Thyroid gland (tissue), 4 donors: ENCODE results near the gene RPL22. TPM values are rescaled to one million over a fixed set of nuclear protein-coding genes. Genes with fewer than 3 reads are reported as not detected.

Experiments
- DNase-seq, 2 donors: peaks; one replicate each; pipeline ENCODE4 v3.0.0-alpha.2; 2019
- H3K27ac ChIP-seq, 3 donors: fragments of 200-600 bp; sonication (generic); 1 replicate in 2 of 3; 2 replicates in 1 of 3; pipeline ENCODE4 v1.5.1; 2016 to 2019; ENCODE audit warnings: mild to moderate bottlenecking in 1 of 3, moderate library complexity in 1 of 3
- H3K27me3 ChIP-seq: fragments of 200-600 bp; sonication (generic); one replicate; pipeline ENCODE4 v1.5.1; 2019
- H3K36me3 ChIP-seq, 2 donors: fragments of 200-600 bp; sonication (generic); one replicate each; pipeline ENCODE4 v1.5.1; 2016 to 2019
- H3K4me1 ChIP-seq, 2 donors: fragments of 200-600 bp; sonication (generic); one replicate each; pipeline ENCODE4 v1.5.1; 2017 to 2019
- H3K4me3 ChIP-seq, 3 donors: fragments of 200-600 bp; sonication (generic); replicated peaks in 1 of 3; 1 replicate in 2 of 3; 2 replicates in 1 of 3; pipeline ENCODE4 v1.5.1; 2016; ENCODE audit warnings: mild to moderate bottlenecking in 1 of 3
- H3K9me3 ChIP-seq: fragments of 200-600 bp; sonication (generic); one replicate; pipeline ENCODE4 v1.5.1; 2017
- CTCF ChIP-seq, 6 experiments: fragments of 200-600 bp in 3 of 6; fragments of 450-650 bp in 3 of 6; sonication (generic) in 3 of 6; IDR thresholded peaks; one replicate each; pipeline ENCODE4 v1.5.1; 2016 to 2019; ENCODE audit warnings: antibody characterized with exemption in 6 of 6, mild to moderate bottlenecking in 2 of 6, inconsistent platforms in 1 of 6, moderate library complexity in 1 of 6
- POLR2A ChIP-seq, 2 donors: fragments of 450-650 bp; IDR thresholded peaks; one replicate each; pipeline ENCODE4 v1.6.1; 2017; ENCODE audit warnings: antibody characterized with exemption in 2 of 2, mild to moderate bottlenecking in 2 of 2, moderate library complexity in 1 of 2
- WGBS, 2 donors: methylation state at CpG; one replicate each; pipeline ENCODE4 v1.1.5; 2017; 5-methylcytosine and 5-hydroxymethylcytosine counted together
- intact Hi-C: fragments of 100-400 bp; cut with DNase I; formaldehyde crosslinking; loops from one replicate; pipeline ENCODE4 v1.15.1; 2023
- total RNA-seq, 4 donors: library from RNA; depleted of rRNA; stranded (reverse); fragments of >200 nt; gene quantifications; one replicate each; pipeline ENCODE4 v1.2.3, GENCODE V29; 2016

RPL22 gene
- total RNA-seq, 4 donors from 2014 or later, result 154 to 230 (median 181) TPM

- Histone ChIP-seq H3K27me3 (peaks cover 14% of the 10 kb centered on the region), H3K4me1 (peaks cover 7 to 31% of the 10 kb centered on the region in 2 donors), H3K4me3 (no peak overlapping the region), H3K9me3 (no peaks in the 10 kb centered on the region), H3K36me3 (peaks cover 7% of the 10 kb centered on the region in 2 donors), H3K27ac (no peak overlapping the region)
- no peak for TF ChIP-seq POLR2A (IDR thresholded peaks at IDR 0.05)
- no peak for TF ChIP-seq CTCF (IDR thresholded peaks at IDR 0.05)
- 17 to 22% methylated on average over 9 to 10 of the region's 10 CpGs for WGBS, 2 donors
- DNase-seq, result no peak
- intact Hi-C loops, result no loop called here
These were observed 18.0 kb downstream of the RPL22 start for GRCh38 chr1:6181347-6181770.

- 1 to 9% methylated on average over 6 to 29 of the region's 36 CpGs for WGBS, 2 donors
- no peaks in the 10 kb centered on the region for H3K9me3 ChIP-seq
- H3K36me3 ChIP-seq, result peaks cover 4 to 5% of the 10 kb centered on the region in 2 donors
- intact Hi-C loops, result no loop called here
- peaks cover 7 to 31% of the 10 kb centered on the region in 2 donors for H3K4me1 ChIP-seq
- H3K27ac ChIP-seq, result no peak overlapping the region
- no peak for TF ChIP-seq CTCF (IDR thresholded peaks at IDR 0.05)
- TF ChIP-seq POLR2A (IDR thresholded peaks at IDR 0.05), result no peak
- no peak overlapping the region for H3K4me3 ChIP-seq
- peaks cover 14% of the 10 kb centered on the region for H3K27me3 ChIP-seq
- DNase-seq, result peak; percentile 18 to 31
These were observed 18.6 kb downstream of the RPL22 start for GRCh38 chr1:6180707-6181311.

GRCh38 chr1:6180268-6180706 is 19.1 kb downstream of the RPL22 start, which contains the start of gene CHD5:
CHD5 (minus strand) TSS chr1:6180321; CDS start chr1:6180023, 298 bp downstream.
- H3K27me3 ChIP-seq, result peaks cover 14% of the 10 kb centered on the region
- TF ChIP-seq POLR2A (IDR thresholded peaks at IDR 0.05) (no peak), CTCF (IDR thresholded peaks at IDR 0.05) (no peak)
- 2 to 9% methylated on average over 8 to 20 of the region's 57 CpGs for WGBS, 2 donors
- peak in 1 of 2 donors; percentile 5 for DNase-seq
- H3K9me3 ChIP-seq, result no peaks in the 10 kb centered on the region
- H3K4me3 ChIP-seq, result peak within 1 kb of the TSS in 1 of 3 donors; percentile 19
- intact Hi-C loops, result no loop called here
- H3K27ac ChIP-seq, result no peak within 1 kb of the TSS
- peaks cover 7 to 31% of the 10 kb centered on the region in 2 donors for H3K4me1 ChIP-seq
- H3K36me3 ChIP-seq, result no peaks in the 10 kb centered on the region

- no peak for DNase-seq
- H3K27me3 ChIP-seq, result peaks cover 14% of the 10 kb centered on the region
These were observed 19.7 kb downstream of the RPL22 start for GRCh38 chr1:6179564-6180175.

More at GRCh38 chr1:6179564-6180175, 19.7 kb downstream of the RPL22 start:
- Histone ChIP-seq H3K36me3 (no peaks in the 10 kb centered on the region), H3K27ac (no peak overlapping the region), H3K4me3 (peak overlapping the region in 1 of 3 donors; percentile 19), H3K4me1 (peaks cover 7 to 31% of the 10 kb centered on the region in 2 donors), H3K9me3 (no peaks in the 10 kb centered on the region)
- intact Hi-C loops, result no loop called here
- TF ChIP-seq CTCF (IDR thresholded peaks at IDR 0.05), result no peak
- TF ChIP-seq POLR2A (IDR thresholded peaks at IDR 0.05), result no peak
- 0 to 4% methylated on average over 5 of the region's 92 CpGs for WGBS, 2 donors
